Keratinocyte (primary cell): ENCODE measurements around the gene ABHD16A. TPM values are rescaled to one million over a fixed set of nuclear protein-coding genes. Genes with fewer than 3 reads are reported as not detected.

Experiments used
- DNase-seq: peaks from one replicate; pipeline ENCODE4 v3.0.0-alpha.2; 2011; ENCODE audit warnings: low read depth, missing footprints, low spot score
- FAIRE-seq: peaks from 2 replicates; lab custom pipeline; 2011; peaks lifted over from hg19 to GRCh38; lab: Jason Lieb, UNC
- H2AFZ ChIP-seq: 2 replicates; pipeline ENCODE4 v1.6.0; 2012; ENCODE audit warnings: low read length, control low read depth, inconsistent platforms; ENCODE audit not compliant: control insufficient read depth
- H3K27ac ChIP-seq: 2 replicates; pipeline ENCODE4 v1.5.1; 2011; ENCODE audit warnings: low read length; ENCODE audit not compliant: control insufficient read depth, insufficient read depth
- H3K27me3 ChIP-seq: 3 replicates; pipeline ENCODE4 v1.6.0; 2011; ENCODE audit warnings: low read length; ENCODE audit not compliant: control insufficient read depth, insufficient read depth; ENCODE audit errors: extremely low read depth
- H3K36me3 ChIP-seq, 2 experiments: 2 replicates in 1 of 2; 3 replicates in 1 of 2; pipeline ENCODE4 v1.5.1; 2011; ENCODE audit warnings: low read length in 2 of 2, mild to moderate bottlenecking in 1 of 2; ENCODE audit not compliant: control insufficient read depth in 2 of 2, insufficient read depth in 2 of 2; ENCODE audit errors: extremely low read depth in 1 of 2
- H3K4me1 ChIP-seq: 3 replicates; pipeline ENCODE4 v1.5.1; 2011; ENCODE audit warnings: low read length; ENCODE audit not compliant: control insufficient read depth, insufficient read depth; ENCODE audit errors: extremely low read depth
- H3K4me2 ChIP-seq: 3 replicates; pipeline ENCODE4 v1.6.0; 2011; ENCODE audit warnings: low read depth, low read length; ENCODE audit not compliant: control insufficient read depth, insufficient read depth; ENCODE audit errors: extremely low read depth
- H3K4me3 ChIP-seq, 3 experiments: fragments of 200-600 bp in 1 of 3; sonication (generic) in 1 of 3; 2 replicates in 2 of 3; 3 replicates in 1 of 3; pipeline ENCODE4 v1.5.1; 2011 to 2016; ENCODE audit warnings: low read length in 3 of 3, mild to moderate bottlenecking in 3 of 3, control low read depth in 2 of 3, inconsistent platforms in 1 of 3, low read depth in 1 of 3, mixed read lengths in 1 of 3, mixed run types in 1 of 3, moderate library complexity in 1 of 3; ENCODE audit not compliant: control insufficient read depth in 2 of 3, insufficient read depth in 2 of 3; ENCODE audit errors: extremely low read depth in 1 of 3
- H3K79me2 ChIP-seq: 2 replicates; pipeline ENCODE4 v1.6.0; 2012; ENCODE audit warnings: low read length; ENCODE audit not compliant: control insufficient read depth, insufficient read depth
- H3K9ac ChIP-seq: 3 replicates; pipeline ENCODE4 v1.6.0; 2011; ENCODE audit warnings: low read length; ENCODE audit not compliant: control insufficient read depth, insufficient read depth; ENCODE audit errors: extremely low read depth
- H3K9me1 ChIP-seq: 3 replicates; pipeline ENCODE4 v1.6.0; 2011; ENCODE audit warnings: low read length; ENCODE audit not compliant: control insufficient read depth, insufficient read depth; ENCODE audit errors: extremely low read depth
- H3K9me3 ChIP-seq: 2 replicates; pipeline ENCODE4 v1.5.1; 2012; ENCODE audit warnings: low read depth, low read length; ENCODE audit not compliant: control insufficient read depth
- H4K20me1 ChIP-seq: 3 replicates; pipeline ENCODE4 v1.6.0; 2011; ENCODE audit warnings: low read length; ENCODE audit not compliant: control insufficient read depth, insufficient read depth; ENCODE audit errors: extremely low read depth
- EZH2 ChIP-seq: IDR thresholded peaks from one replicate; pipeline ENCODE4 v1.6.1; 2012; ENCODE audit warnings: inconsistent platforms, mild to moderate bottlenecking, low read length, moderate library complexity
- dilution Hi-C: fragments of 300-500 bp; cut with MboI; formaldehyde crosslinking; loops from one replicate; pipeline ENCODE4 v1.7.0; 2020; ENCODE audit warnings: low sequenced_read_pairs; ENCODE audit not compliant: extremely low pct_ligation_motif_present
- polyA plus RNA-seq, 5 experiments: library from polyadenylated mRNA; depleted of rRNA in 3 of 5; stranded (reverse) in 3 of 5; stranded (forward) in 1 of 5; unstranded in 1 of 5; fragments of >200 nt; gene quantifications; 1 replicate in 1 of 5; 2 replicates in 3 of 5; 3 replicates in 1 of 5; pipeline versions ENCODE4 v1.2.1 to v1.2.3, GENCODE V29; 2011 to 2012; ENCODE audit warnings: missing spikeins in 2 of 5, low read depth in 1 of 5, low replicate concordance in 1 of 5
- small RNA-seq, 3 experiments: library from RNA; depleted of rRNA; stranded (forward); fragments of <200 nt; gene quantifications; one replicate each; pipeline ENCODE3, GENCODE V24; 2012; ENCODE audit warnings: low read depth in 3 of 3, low replicate concordance in 1 of 3; ENCODE audit not compliant: insufficient read length in 3 of 3
- TF ChIP-seq, protein P1 (sequence below), 3 experiments: IDR thresholded peaks in 1 of 3; conservative IDR thresholded peaks in 1 of 3; optimal IDR thresholded peaks in 1 of 3; 2 replicates in 2 of 3; 3 replicates in 1 of 3; pipeline versions ENCODE3 to v1.5.1; 2011; ENCODE audit warnings: low read length in 3 of 3, mild to moderate bottlenecking in 3 of 3, moderate library complexity in 2 of 3, control low read depth in 1 of 3, inconsistent platforms in 1 of 3; ENCODE audit not compliant: insufficient read depth in 2 of 3; ENCODE audit errors: extremely low read depth in 1 of 3

Gene ABHD16A
- polyA plus RNA-seq, 1 donor (not counting 4 experiments of a cell fraction or from before 2014, with no cell fraction given) = 21.8 TPM

GRCh38 chr6:31639449-31639861 lies 63.7 kb downstream of the ABHD16A start:
- Histone ChIP-seq H3K27me3 (no peaks in the 10 kb centered on the region), H4K20me1 (no peaks in the 10 kb centered on the region), H2AFZ (no peak overlapping the region), H3K9me3 (no peaks in the 10 kb centered on the region), H3K36me3 (peaks cover 55 to 59% of the 10 kb centered on the region in 2 experiments), H3K27ac (no peak overlapping the region), H3K4me1 (no peaks in the 10 kb centered on the region), H3K4me2 (no peak overlapping the region), H3K9me1 (no peaks in the 10 kb centered on the region), H3K79me2 (no peaks in the 10 kb centered on the region), H3K9ac (no peak overlapping the region), H3K4me3 (no peak overlapping the region)
- TF ChIP-seq, protein P1, sequence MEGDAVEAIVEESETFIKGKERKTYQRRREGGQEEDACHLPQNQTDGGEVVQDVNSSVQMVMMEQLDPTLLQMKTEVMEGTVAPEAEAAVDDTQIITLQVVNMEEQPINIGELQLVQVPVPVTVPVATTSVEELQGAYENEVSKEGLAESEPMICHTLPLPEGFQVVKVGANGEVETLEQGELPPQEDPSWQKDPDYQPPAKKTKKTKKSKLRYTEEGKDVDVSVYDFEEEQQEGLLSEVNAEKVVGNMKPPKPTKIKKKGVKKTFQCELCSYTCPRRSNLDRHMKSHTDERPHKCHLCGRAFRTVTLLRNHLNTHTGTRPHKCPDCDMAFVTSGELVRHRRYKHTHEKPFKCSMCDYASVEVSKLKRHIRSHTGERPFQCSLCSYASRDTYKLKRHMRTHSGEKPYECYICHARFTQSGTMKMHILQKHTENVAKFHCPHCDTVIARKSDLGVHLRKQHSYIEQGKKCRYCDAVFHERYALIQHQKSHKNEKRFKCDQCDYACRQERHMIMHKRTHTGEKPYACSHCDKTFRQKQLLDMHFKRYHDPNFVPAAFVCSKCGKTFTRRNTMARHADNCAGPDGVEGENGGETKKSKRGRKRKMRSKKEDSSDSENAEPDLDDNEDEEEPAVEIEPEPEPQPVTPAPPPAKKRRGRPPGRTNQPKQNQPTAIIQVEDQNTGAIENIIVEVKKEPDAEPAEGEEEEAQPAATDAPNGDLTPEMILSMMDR (optimal IDR thresholded peaks at IDR 0.05 in 1 of 3, IDR thresholded peaks at IDR 0.05 in 1 of 3, conservative IDR thresholded peaks at IDR 0.05 in 1 of 3; ENCODE audit: extremely low read depth in 1 of 3, insufficient read depth in 2 of 3, low read length in 3 of 3) = no peak
- TF ChIP-seq EZH2 = no peak
- no peak for FAIRE-seq
- DNase-seq = no peak
- dilution Hi-C loops = no loop called here

DNA sequence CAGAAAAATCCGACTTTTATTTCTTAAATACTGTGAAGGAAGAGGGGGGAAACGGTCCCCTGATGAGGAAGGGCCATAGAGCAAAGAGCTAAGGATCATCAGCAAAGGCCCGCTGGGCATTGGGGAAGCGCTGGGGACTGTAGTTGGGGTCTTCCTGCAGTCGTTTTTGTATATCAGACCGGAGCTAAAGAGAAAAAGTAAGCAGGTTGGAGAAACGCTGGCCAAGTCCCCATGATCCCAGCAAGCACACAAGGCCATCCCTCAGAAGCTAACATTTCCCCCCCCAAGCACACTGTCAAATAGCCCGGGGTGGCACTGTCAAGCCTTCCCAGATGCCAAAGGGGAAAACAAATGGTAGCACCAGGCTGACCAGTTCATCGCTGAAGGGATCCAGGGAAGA lies 64.1 kb downstream of the ABHD16A start:
- no peak for FAIRE-seq
- no peak overlapping the region for H2AFZ ChIP-seq
- no peaks in the 10 kb centered on the region for H3K27me3 ChIP-seq
- H3K4me2 ChIP-seq = no peak overlapping the region
- dilution Hi-C loops = no loop called here
- no peaks in the 10 kb centered on the region for H4K20me1 ChIP-seq
- TF ChIP-seq EZH2 = no peak
- TF ChIP-seq, protein P1 (optimal IDR thresholded peaks at IDR 0.05 in 1 of 3, IDR thresholded peaks at IDR 0.05 in 1 of 3, conservative IDR thresholded peaks at IDR 0.05 in 1 of 3; ENCODE audit: extremely low read depth in 1 of 3, insufficient read depth in 2 of 3, low read length in 3 of 3) = no peak
- H3K9me1 ChIP-seq = no peaks in the 10 kb centered on the region
- no peaks in the 10 kb centered on the region for H3K9me3 ChIP-seq
- DNase-seq = no peak
- H3K79me2 ChIP-seq = no peaks in the 10 kb centered on the region
- no peak overlapping the region for H3K4me3 ChIP-seq
- H3K4me1 ChIP-seq = no peaks in the 10 kb centered on the region
- H3K36me3 ChIP-seq = peaks cover 57 to 59% of the 10 kb centered on the region in 2 experiments
- no peak overlapping the region for H3K27ac ChIP-seq
- no peak overlapping the region for H3K9ac ChIP-seq

Small RNA genes within 50 kb of the gene (small RNA-seq; reads per million reads assigned to genes)
- gene LY6G6D (0 reads per million in 3 experiments), gene MIR4646 (0 reads per million in 3 experiments), gene RF00019 (0 reads per million in 3 experiments)

Other genes with a start within 250 kb of the ABHD16A start
- 6.0 to 18.1 TPM (median 8.6 TPM) in 3 replicates for gene MICB, start 205.2 kb downstream of the ABHD16A start, polyA plus RNA-seq
- gene MCCD1, start 174.4 kb downstream of the ABHD16A start, polyA plus RNA-seq = not detected in 3 replicates
- 270 to 540 TPM (median 314 TPM) in 3 replicates for gene DDX39B, start 161.3 kb downstream of the ABHD16A start, polyA plus RNA-seq
- gene ATP6V1G2, start 156.7 kb downstream of the ABHD16A start, polyA plus RNA-seq = 0.46 to 1.3 TPM (median 0.94 TPM) in 3 replicates
- gene NFKBIL1, start 155.7 kb downstream of the ABHD16A start, polyA plus RNA-seq = 4.8 to 8.9 TPM (median 7.2 TPM) in 3 replicates
- gene LTA, start 131.0 kb downstream of the ABHD16A start, polyA plus RNA-seq = 0.04 TPM in 1 of 3 replicates, not detected in the others
- 0.54 to 2.3 TPM (median 0.88 TPM) in 3 replicates for gene TNF, start 127.8 kb downstream of the ABHD16A start, polyA plus RNA-seq
- 0.09 TPM in 1 of 3 replicates, not detected in the others for gene LTB, start 120.9 kb downstream of the ABHD16A start, polyA plus RNA-seq
- gene LST1, start 117.0 kb downstream of the ABHD16A start, polyA plus RNA-seq = 0.18 TPM in 1 of 3 replicates, not detected in the others
- not detected in 3 replicates for gene NCR3, start 110.3 kb downstream of the ABHD16A start, polyA plus RNA-seq
- gene AIF1, start 88.1 kb downstream of the ABHD16A start, polyA plus RNA-seq = not detected in 3 replicates
- 20.5 to 58.0 TPM (median 22.7 TPM) in 3 replicates for gene PRRC2A, start 82.6 kb downstream of the ABHD16A start, polyA plus RNA-seq
- 49.9 to 120 TPM (median 60.6 TPM) in 3 replicates for gene BAG6, start 50.7 kb downstream of the ABHD16A start, polyA plus RNA-seq
- gene APOM, start 47.4 kb downstream of the ABHD16A start, polyA plus RNA-seq = 1.4 to 2.6 TPM (median 2.3 TPM) in 3 replicates
- 7.9 to 10.0 TPM (median 8.3 TPM) in 3 replicates for gene C6orf47, start 42.5 kb downstream of the ABHD16A start, polyA plus RNA-seq
- 7.9 to 11.4 TPM (median 10.0 TPM) in 3 replicates for gene GPANK1, start 38.3 kb downstream of the ABHD16A start, polyA plus RNA-seq
- gene CSNK2B, start 37.2 kb downstream of the ABHD16A start, polyA plus RNA-seq = 41.9 to 108 TPM (median 43.7 TPM) in 3 replicates
- 3.6 to 5.2 TPM (median 4.1 TPM) in 3 replicates for gene LY6G5B, start 33.3 kb downstream of the ABHD16A start, polyA plus RNA-seq
- 0.58 to 0.95 TPM (median 0.61 TPM) in 3 replicates for gene LY6G5C, start 22.3 kb downstream of the ABHD16A start, polyA plus RNA-seq
- not detected in 3 replicates for gene LY6G6F, start 3.5 kb upstream of the ABHD16A start, polyA plus RNA-seq
- gene LY6G6D, start 12.0 kb upstream of the ABHD16A start, polyA plus RNA-seq = 0.22 to 0.33 TPM in 2 of 3 replicates, not detected in the other
- 2.3 to 3.1 TPM (median 2.4 TPM) in 3 replicates for gene LY6G6C, start 18.4 kb upstream of the ABHD16A start, polyA plus RNA-seq
- 0.06 to 0.21 TPM (median 0.10 TPM) in 3 replicates for gene MPIG6B, start 20.0 kb upstream of the ABHD16A start, polyA plus RNA-seq
- 3.0 to 6.7 TPM (median 3.1 TPM) in 3 replicates for gene DDAH2, start 26.0 kb upstream of the ABHD16A start, polyA plus RNA-seq
- gene CLIC1, start 33.2 kb upstream of the ABHD16A start, polyA plus RNA-seq = 759 to 873 TPM (median 832 TPM) in 3 replicates
- 9.4 to 14.8 TPM (median 11.4 TPM) in 3 replicates for gene MSH5, start 36.7 kb upstream of the ABHD16A start, polyA plus RNA-seq
- 1.1 to 2.1 TPM (median 1.7 TPM) in 3 replicates for gene SAPCD1, start 59.3 kb upstream of the ABHD16A start, polyA plus RNA-seq
- 0.32 to 0.47 TPM (median 0.33 TPM) in 3 replicates for gene VWA7, start 74.0 kb upstream of the ABHD16A start, polyA plus RNA-seq
- 17.2 to 57.2 TPM (median 26.3 TPM) in 3 replicates for gene VARS1, start 92.4 kb upstream of the ABHD16A start, polyA plus RNA-seq
- gene LSM2, start 103.6 kb upstream of the ABHD16A start, polyA plus RNA-seq = 34.4 to 84.1 TPM (median 46.5 TPM) in 3 replicates
- gene HSPA1L, start 112.0 kb upstream of the ABHD16A start, polyA plus RNA-seq = 0.31 to 0.60 TPM (median 0.54 TPM) in 3 replicates
- 95.5 to 142 TPM (median 110 TPM) in 3 replicates for gene HSPA1A, start 112.2 kb upstream of the ABHD16A start, polyA plus RNA-seq
- gene HSPA1B, start 124.4 kb upstream of the ABHD16A start, polyA plus RNA-seq = 33.5 to 65.8 TPM (median 48.1 TPM) in 3 replicates
- gene NEU1, start 159.5 kb upstream of the ABHD16A start, polyA plus RNA-seq = 27.9 to 44.4 TPM (median 38.6 TPM) in 3 replicates
- gene SLC44A4, start 175.7 kb upstream of the ABHD16A start, polyA plus RNA-seq = 0.06 to 0.25 TPM (median 0.18 TPM) in 3 replicates
- gene EHMT2, start 194.4 kb upstream of the ABHD16A start, polyA plus RNA-seq = 17.6 to 26.5 TPM (median 17.7 TPM) in 3 replicates
- gene ZBTB12, start 198.8 kb upstream of the ABHD16A start, polyA plus RNA-seq = 0.55 to 0.64 TPM (median 0.63 TPM) in 3 replicates
- gene C2, start 224.4 kb upstream of the ABHD16A start, polyA plus RNA-seq = 0.04 TPM in 1 of 3 replicates, not detected in the others
- 0.84 to 2.9 TPM (median 2.5 TPM) in 3 replicates for gene CFB, start 242.8 kb upstream of the ABHD16A start, polyA plus RNA-seq